PC-9 (cell line): ENCODE data around the gene POMGNT1. TPM values are rescaled to one million over a fixed set of nuclear protein-coding genes. Genes with fewer than 3 reads are reported as not detected.

Source experiments
- BruUV-seq: library from RNA; stranded (reverse); fragments of 400-500 nt; replicated peaks from 2 replicates; lab custom pipeline; 2021; lab: Mats Ljungman, UMichigan
- CTCF ChIA-PET: fragments of 300-600 bp; sonication (Branson Sonifier 250); formaldehyde crosslinking; loops from one replicate; lab custom pipeline; 2022; ENCODE audit warnings: antibody characterized with exemption; lab: Charles Lee
- POLR2A ChIA-PET: fragments of 300-600 bp; sonication (Branson Sonifier 250); formaldehyde crosslinking; loops from one replicate; lab custom pipeline; 2022; ENCODE audit warnings: antibody characterized with exemption; ENCODE audit not compliant: unreplicated experiment; lab: Charles Lee
- DNase-seq, 2 experiments: peaks; one replicate each; pipeline versions ENCODE4 v3.0.0 to v3.0.0-alpha.2; 2015 to 2022; ENCODE audit warnings: mixed read lengths in 1 of 2
- H2AFZ ChIP-seq: fragments of 200-600 bp; sonication (generic); 2 replicates; pipeline ENCODE4 v1.8.1; 2017; ENCODE audit warnings: antibody characterized with exemption
- H3F3A ChIP-seq: fragments of 200-600 bp; sonication (generic); 2 replicates; pipeline ENCODE4 v1.8.1; 2017; ENCODE audit warnings: antibody characterized with exemption, mild to moderate bottlenecking, low read depth; ENCODE audit not compliant: insufficient read depth
- H3K27ac ChIP-seq: fragments of 200-600 bp; sonication (generic); 2 replicates; pipeline ENCODE4 v1.6.1; 2016; ENCODE audit warnings: mixed run types
- H3K27me3 ChIP-seq: fragments of 200-600 bp; sonication (generic); 2 replicates; pipeline ENCODE4 v1.6.1; 2016; ENCODE audit warnings: low read depth, mixed run types; ENCODE audit not compliant: insufficient read depth
- H3K36me3 ChIP-seq: fragments of 200-600 bp; sonication (generic); 2 replicates; pipeline ENCODE4 v1.6.1; 2016; ENCODE audit warnings: low read depth, mixed run types
- H3K4me1 ChIP-seq: fragments of 200-600 bp; sonication (generic); replicated peaks from 2 replicates; pipeline ENCODE4 v1.6.1; 2016; ENCODE audit warnings: mixed run types; ENCODE audit not compliant: insufficient read depth
- H3K4me2 ChIP-seq: fragments of 200-600 bp; sonication (generic); 2 replicates; pipeline ENCODE4 v1.6.1; 2017; ENCODE audit warnings: mixed run types
- H3K4me3 ChIP-seq: fragments of 200-600 bp; sonication (generic); 2 replicates; pipeline ENCODE4 v1.6.1; 2016; ENCODE audit warnings: mixed run types
- H3K79me2 ChIP-seq: fragments of 200-600 bp; sonication (generic); 2 replicates; pipeline ENCODE4 v1.6.1; 2017; ENCODE audit warnings: low read depth, mixed run types
- H3K9me2 ChIP-seq: fragments of 200-600 bp; sonication (generic); 2 replicates; pipeline ENCODE4 v1.8.1; 2017; ENCODE audit warnings: mild to moderate bottlenecking; ENCODE audit not compliant: insufficient read depth
- H3K9me3 ChIP-seq: fragments of 200-600 bp; sonication (generic); 2 replicates; pipeline ENCODE4 v1.8.1; 2016; ENCODE audit warnings: low read depth; ENCODE audit not compliant: insufficient read depth
- H4K20me1 ChIP-seq: fragments of 200-600 bp; sonication (generic); 2 replicates; pipeline ENCODE4 v1.8.1; 2017; ENCODE audit not compliant: insufficient read depth
- EZH2 ChIP-seq: fragments of 200-600 bp; sonication (generic); IDR thresholded peaks from 2 replicates; pipeline ENCODE4 v1.8.0; 2017; ENCODE audit warnings: antibody characterized with exemption, low read depth
- intact Hi-C: fragments of 100-400 bp; cut with micrococcal nuclease; formaldehyde crosslinking; loops from one replicate; pipeline ENCODE4 v1.10.0; 2022; ENCODE audit not compliant: unreplicated experiment
- total RNA-seq: library from RNA; stranded (reverse); gene quantifications from 2 replicates; pipeline ENCODE4 v1.2.3, GENCODE V29; 2021
- TF ChIP-seq, protein P1 (sequence below): fragments of 200-600 bp; sonication (generic); conservative IDR thresholded peaks from 2 replicates; pipeline ENCODE4 v1.6.1; 2017; ENCODE audit warnings: mixed run types, antibody characterized with exemption, mild to moderate bottlenecking, moderate library complexity

Gene POMGNT1
- total RNA-seq, 1 experiment from 2014 or later, result 82.6 TPM

DNA sequence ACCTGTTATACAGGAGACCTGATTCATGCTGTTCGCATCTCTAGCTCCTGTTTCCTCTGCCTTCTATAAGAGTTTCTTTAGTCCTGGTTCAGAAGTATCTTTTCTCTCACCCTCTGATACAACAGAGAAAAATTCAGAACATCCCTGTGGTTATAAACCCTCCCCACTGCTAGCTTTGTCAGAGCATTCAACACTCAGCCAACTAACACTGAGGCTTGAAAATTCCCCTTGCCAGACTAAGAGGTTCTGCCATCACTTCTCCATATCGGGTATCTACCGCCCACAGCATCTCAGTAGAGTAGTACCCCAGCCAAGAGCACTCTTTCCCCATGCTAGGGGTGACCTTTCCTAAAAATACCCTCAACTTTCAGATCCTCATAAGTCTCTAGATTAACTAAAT is 46.2 kb downstream of the POMGNT1 start:
- DNase-seq, result no peak
- BruUV-seq, result no TSS peak

GRCh38 chr1:46150085-46150484 is 48.1 kb downstream of the POMGNT1 start:
- no peak overlapping the region for H2AFZ ChIP-seq
- peaks cover 3% of the 10 kb centered on the region; the same call in 1 of the 2 replicates for H3K4me1 ChIP-seq
- ChIA-PET POLR2A (no interaction called here), CTCF (no interaction called here)
- no peaks in the 10 kb centered on the region for H3K9me3 ChIP-seq
- H3K27me3 ChIP-seq, result no peaks in the 10 kb centered on the region
- H3K36me3 ChIP-seq, result no peaks in the 10 kb centered on the region
- H4K20me1 ChIP-seq, result no peaks in the 10 kb centered on the region
- TF ChIP-seq, protein P1, sequence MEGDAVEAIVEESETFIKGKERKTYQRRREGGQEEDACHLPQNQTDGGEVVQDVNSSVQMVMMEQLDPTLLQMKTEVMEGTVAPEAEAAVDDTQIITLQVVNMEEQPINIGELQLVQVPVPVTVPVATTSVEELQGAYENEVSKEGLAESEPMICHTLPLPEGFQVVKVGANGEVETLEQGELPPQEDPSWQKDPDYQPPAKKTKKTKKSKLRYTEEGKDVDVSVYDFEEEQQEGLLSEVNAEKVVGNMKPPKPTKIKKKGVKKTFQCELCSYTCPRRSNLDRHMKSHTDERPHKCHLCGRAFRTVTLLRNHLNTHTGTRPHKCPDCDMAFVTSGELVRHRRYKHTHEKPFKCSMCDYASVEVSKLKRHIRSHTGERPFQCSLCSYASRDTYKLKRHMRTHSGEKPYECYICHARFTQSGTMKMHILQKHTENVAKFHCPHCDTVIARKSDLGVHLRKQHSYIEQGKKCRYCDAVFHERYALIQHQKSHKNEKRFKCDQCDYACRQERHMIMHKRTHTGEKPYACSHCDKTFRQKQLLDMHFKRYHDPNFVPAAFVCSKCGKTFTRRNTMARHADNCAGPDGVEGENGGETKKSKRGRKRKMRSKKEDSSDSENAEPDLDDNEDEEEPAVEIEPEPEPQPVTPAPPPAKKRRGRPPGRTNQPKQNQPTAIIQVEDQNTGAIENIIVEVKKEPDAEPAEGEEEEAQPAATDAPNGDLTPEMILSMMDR, result no peak
- no peak for TF ChIP-seq EZH2
- no peaks in the 10 kb centered on the region for H3K9me2 ChIP-seq
- no peak for DNase-seq
- no TSS peak for BruUV-seq
- H3K27ac ChIP-seq, result no peak overlapping the region
- H3K79me2 ChIP-seq, result no peaks in the 10 kb centered on the region
- intact Hi-C loops, result no loop called here
- H3K4me3 ChIP-seq, result no peak overlapping the region
- no peaks in the 10 kb centered on the region for H3F3A ChIP-seq
- no peak overlapping the region for H3K4me2 ChIP-seq

More for the DNA sequence above, 46.2 kb downstream of the POMGNT1 start:
- Histone ChIP-seq H2AFZ (no peak overlapping the region), H4K20me1 (no peaks in the 10 kb centered on the region), H3K36me3 (no peaks in the 10 kb centered on the region), H3F3A (no peaks in the 10 kb centered on the region), H3K27me3 (no peaks in the 10 kb centered on the region), H3K9me3 (no peaks in the 10 kb centered on the region), H3K79me2 (no peaks in the 10 kb centered on the region), H3K4me2 (no peak overlapping the region), H3K27ac (no peak overlapping the region), H3K4me3 (no peak overlapping the region), H3K4me1 (peaks cover 8% of the 10 kb centered on the region; the same call in 1 of the 2 replicates), H3K9me2 (no peaks in the 10 kb centered on the region)
- intact Hi-C loops, result no loop called here
- CTCF ChIA-PET, result no interaction called here
- TF ChIP-seq, protein P1, result no peak
- TF ChIP-seq EZH2, result no peak
- POLR2A ChIA-PET, result no interaction called here

- Histone ChIP-seq H3K27ac (no peak overlapping the region), H3K79me2 (no peaks in the 10 kb centered on the region), H3K4me2 (no peak overlapping the region), H3K4me3 (no peak overlapping the region), H3F3A (no peaks in the 10 kb centered on the region), H3K36me3 (no peaks in the 10 kb centered on the region), H3K9me3 (no peaks in the 10 kb centered on the region), H3K4me1 (no peaks in the 10 kb centered on the region), H3K9me2 (no peaks in the 10 kb centered on the region), H4K20me1 (no peaks in the 10 kb centered on the region), H3K27me3 (no peaks in the 10 kb centered on the region), H2AFZ (no peak overlapping the region)
- intact Hi-C loops, result no loop called here
- no TSS peak for BruUV-seq
- POLR2A ChIA-PET, result interaction anchor here (0.9 kb wide), 1 partner anchor 11 kb away, joined by 3 read pairs; no protein-coding TSS in a partner anchor
- TF ChIP-seq, protein P1, result no peak
- TF ChIP-seq EZH2, result no peak
- CTCF ChIA-PET, result no interaction called here
- DNase-seq, result no peak
These were observed 49.9 kb downstream of the POMGNT1 start for GRCh38 chr1:46148318-46148717.

Other genes starting within 250 kb of the POMGNT1 start
- gene PIK3R3, start 65.8 kb downstream of the POMGNT1 start, total RNA-seq, result 19.6 and 44.2 TPM in 2 replicates
- 134 and 139 TPM in 2 replicates for gene TSPAN1, start 23.3 kb downstream of the POMGNT1 start, total RNA-seq
- not detected in 2 replicates for gene P3R3URF, start 21.9 kb downstream of the POMGNT1 start, total RNA-seq
- 0.57 TPM in 1 of 2 replicates, not detected in the other for gene LURAP1, start 4.9 kb upstream of the POMGNT1 start, total RNA-seq
- 44.8 and 56.4 TPM in 2 replicates for gene RAD54L, start 49.3 kb upstream of the POMGNT1 start, total RNA-seq
- 65.9 and 66.3 TPM in 2 replicates for gene LRRC41, start 105.2 kb upstream of the POMGNT1 start, total RNA-seq
- gene UQCRH, start 105.3 kb upstream of the POMGNT1 start, total RNA-seq, result 457 and 551 TPM in 2 replicates
- 31.7 and 33.9 TPM in 2 replicates for gene NSUN4, start 142.4 kb upstream of the POMGNT1 start, total RNA-seq
- 19.1 and 23.8 TPM in 2 replicates for gene FAAH, start 195.9 kb upstream of the POMGNT1 start, total RNA-seq